Glutamatergic neuron (in vitro differentiated cells): ENCODE results near the gene FAM222A. TPM values are rescaled to one million over a fixed set of nuclear protein-coding genes. Genes with fewer than 3 reads are reported as not detected.

Experiments
- DNase-seq: peaks from one replicate; pipeline ENCODE4 v3.0.0; 2022
- H3K27ac Mint-ChIP-seq: one replicate; pipeline ENCODE4 v1.8.0; 2020; ENCODE audit warnings: mild to moderate bottlenecking, mixed read lengths, inconsistent platforms; ENCODE audit not compliant: unreplicated experiment
- H3K27me3 Mint-ChIP-seq: one replicate; pipeline ENCODE4 v1.8.0; 2020; ENCODE audit warnings: mild to moderate bottlenecking, moderate library complexity, mixed read lengths, inconsistent platforms; ENCODE audit not compliant: unreplicated experiment
- H3K36me3 Mint-ChIP-seq: one replicate; pipeline ENCODE4 v1.8.0; 2020; ENCODE audit warnings: mild to moderate bottlenecking, mixed read lengths, inconsistent platforms; ENCODE audit not compliant: unreplicated experiment
- H3K4me1 Mint-ChIP-seq: one replicate; pipeline ENCODE4 v1.8.0; 2020; ENCODE audit warnings: mild to moderate bottlenecking, low read depth, mixed read lengths, inconsistent platforms; ENCODE audit not compliant: unreplicated experiment
- H3K4me3 Mint-ChIP-seq: one replicate; pipeline ENCODE4 v1.8.0; 2020; ENCODE audit warnings: mild to moderate bottlenecking, mixed read lengths, inconsistent platforms; ENCODE audit not compliant: unreplicated experiment
- H3K9me3 Mint-ChIP-seq: one replicate; pipeline ENCODE4 v1.8.0; 2020; ENCODE audit warnings: mild to moderate bottlenecking, moderate library complexity, mixed read lengths, inconsistent platforms; ENCODE audit not compliant: unreplicated experiment
- total RNA-seq: library from RNA; stranded (reverse); fragmentation: NEBNext Ultra II Directional; extraction: Animal tissue kit (Norgen Biotek cat#: 25700); gene quantifications from one replicate; pipeline ENCODE4 v1.2.1, GENCODE V29; 2021; ENCODE audit not compliant: unreplicated experiment
- TF ChIP-seq, protein P1 (sequence below): fragments of 200-600 bp; sonication (generic); IDR thresholded peaks from one replicate; pipeline ENCODE4 v1.5.0; 2021; ENCODE audit not compliant: partially characterized antibody, unreplicated experiment

The FAM222A gene
- total RNA-seq, 1 donor from 2014 or later: 18.1 TPM

DNA sequence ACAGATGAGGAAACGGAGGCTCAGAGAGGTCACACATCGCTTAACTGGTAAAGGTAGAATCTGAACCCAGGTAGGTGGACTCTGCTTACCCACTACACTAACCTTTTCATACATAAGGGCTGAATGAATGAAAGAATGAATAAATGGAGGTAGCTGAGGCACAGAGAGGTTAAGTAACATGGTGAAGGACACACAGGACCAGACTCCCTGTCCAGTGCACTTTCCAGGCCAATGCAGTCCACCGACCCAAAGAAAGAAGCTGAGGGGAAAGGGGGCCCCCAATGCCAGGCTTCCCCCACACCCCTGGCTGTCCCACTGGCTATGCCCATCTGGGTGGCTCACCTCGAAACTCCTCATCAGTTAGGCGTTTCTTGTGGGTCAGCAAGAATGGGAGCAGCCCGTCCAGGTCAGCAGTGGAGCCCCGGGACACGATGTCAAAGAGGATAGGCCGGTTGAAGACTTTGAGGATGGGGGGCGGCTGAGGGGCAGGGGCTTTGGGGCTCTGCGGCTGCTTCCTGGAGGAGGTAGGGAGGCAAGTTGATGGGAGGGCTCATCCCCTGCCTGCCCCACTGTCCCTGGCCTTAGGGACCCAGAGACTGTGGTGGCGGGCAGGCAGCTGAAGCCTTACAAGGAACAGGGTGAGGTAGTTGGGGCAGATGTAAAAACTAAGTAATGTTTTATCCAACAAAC, 94.5 kb downstream of the FAM222A start:
- Mint-ChIP-seq H3K9me3 (no peaks in the 10 kb centered on the region), H3K4me1 (peaks cover 2% of the 10 kb centered on the region), H3K36me3 (no peaks in the 10 kb centered on the region), H3K4me3 (no peak overlapping the region), H3K27ac (no peak overlapping the region), H3K27me3 (peaks cover 2% of the 10 kb centered on the region)
- TF ChIP-seq, protein P1, sequence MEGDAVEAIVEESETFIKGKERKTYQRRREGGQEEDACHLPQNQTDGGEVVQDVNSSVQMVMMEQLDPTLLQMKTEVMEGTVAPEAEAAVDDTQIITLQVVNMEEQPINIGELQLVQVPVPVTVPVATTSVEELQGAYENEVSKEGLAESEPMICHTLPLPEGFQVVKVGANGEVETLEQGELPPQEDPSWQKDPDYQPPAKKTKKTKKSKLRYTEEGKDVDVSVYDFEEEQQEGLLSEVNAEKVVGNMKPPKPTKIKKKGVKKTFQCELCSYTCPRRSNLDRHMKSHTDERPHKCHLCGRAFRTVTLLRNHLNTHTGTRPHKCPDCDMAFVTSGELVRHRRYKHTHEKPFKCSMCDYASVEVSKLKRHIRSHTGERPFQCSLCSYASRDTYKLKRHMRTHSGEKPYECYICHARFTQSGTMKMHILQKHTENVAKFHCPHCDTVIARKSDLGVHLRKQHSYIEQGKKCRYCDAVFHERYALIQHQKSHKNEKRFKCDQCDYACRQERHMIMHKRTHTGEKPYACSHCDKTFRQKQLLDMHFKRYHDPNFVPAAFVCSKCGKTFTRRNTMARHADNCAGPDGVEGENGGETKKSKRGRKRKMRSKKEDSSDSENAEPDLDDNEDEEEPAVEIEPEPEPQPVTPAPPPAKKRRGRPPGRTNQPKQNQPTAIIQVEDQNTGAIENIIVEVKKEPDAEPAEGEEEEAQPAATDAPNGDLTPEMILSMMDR: no peak
- DNase-seq: no peak

DNA sequence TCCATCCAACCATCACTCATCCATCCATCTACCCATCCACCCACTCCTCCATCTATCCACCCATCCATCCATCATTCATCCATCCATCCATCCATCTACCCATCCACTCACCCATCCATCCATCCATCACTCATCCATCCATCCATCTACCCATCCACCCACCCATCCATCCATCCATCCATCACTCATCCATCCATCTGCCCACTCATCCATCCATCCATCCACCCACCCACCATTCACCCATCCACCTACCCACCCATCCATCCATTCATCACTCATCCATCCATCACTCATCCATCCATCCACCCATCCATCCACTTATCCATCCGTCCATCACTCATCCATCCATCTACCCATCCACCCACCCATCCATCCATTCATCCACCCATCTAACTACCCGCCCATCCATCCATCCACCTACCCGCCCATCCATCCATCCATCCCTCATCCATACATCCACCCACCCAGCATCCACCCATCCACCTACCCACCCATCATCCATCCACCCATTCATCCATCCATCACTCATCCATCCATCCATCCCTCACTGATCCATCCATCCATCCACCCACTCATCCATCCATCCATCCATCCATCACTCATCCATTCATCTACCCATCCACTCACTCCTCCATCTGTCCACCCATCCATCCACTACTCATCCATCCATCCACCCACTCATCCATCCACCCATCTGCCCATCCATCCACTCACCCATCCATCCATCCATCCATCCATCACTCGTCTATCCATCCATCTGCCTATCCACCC, 95.4 kb downstream of the FAM222A start:
- Mint-ChIP-seq H3K4me3 (no peak overlapping the region), H3K36me3 (no peaks in the 10 kb centered on the region), H3K9me3 (no peaks in the 10 kb centered on the region), H3K27ac (no peak overlapping the region), H3K4me1 (peaks cover 2% of the 10 kb centered on the region), H3K27me3 (peaks cover 2% of the 10 kb centered on the region)
- TF ChIP-seq, protein P1: no peak
- DNase-seq: no peak

DNA sequence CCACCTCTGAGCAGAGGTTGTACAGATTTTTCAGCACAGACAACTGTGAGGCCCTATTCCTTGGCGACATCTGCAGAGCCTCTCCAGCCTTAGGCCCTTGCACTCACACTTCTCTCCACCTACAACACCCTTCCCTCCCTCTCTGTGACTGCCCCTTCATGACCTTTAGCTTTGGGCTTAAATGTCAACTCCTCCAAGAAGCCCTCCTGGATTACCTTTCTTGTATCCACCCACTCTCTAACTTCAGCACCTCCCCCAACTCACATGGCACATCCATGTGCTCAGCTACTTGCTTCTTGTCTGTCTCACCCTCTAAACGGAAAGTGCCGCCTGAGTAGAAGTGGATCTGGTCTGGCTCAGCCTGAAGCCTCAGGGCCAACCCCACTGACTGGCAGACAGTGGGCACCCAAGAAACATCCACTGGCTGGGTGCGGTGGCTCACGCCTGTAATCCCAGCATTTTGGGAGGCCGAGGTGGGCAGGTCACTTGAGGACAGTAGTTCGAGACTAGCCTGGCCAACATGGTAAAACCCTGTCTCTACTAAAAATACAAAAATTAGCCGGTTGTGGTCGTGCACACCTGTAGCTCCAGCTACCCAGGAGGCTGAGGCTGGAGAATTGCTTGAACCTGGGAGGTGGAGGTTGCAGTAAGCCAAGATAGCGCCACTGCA, 97.5 kb downstream of the FAM222A start:
- Mint-ChIP-seq H3K4me1 (peaks cover 2% of the 10 kb centered on the region), H3K9me3 (no peaks in the 10 kb centered on the region), H3K36me3 (no peaks in the 10 kb centered on the region), H3K27me3 (no peaks in the 10 kb centered on the region), H3K27ac (no peak overlapping the region), H3K4me3 (no peak overlapping the region)
- TF ChIP-seq, protein P1: no peak
- no peak for DNase-seq

DNA sequence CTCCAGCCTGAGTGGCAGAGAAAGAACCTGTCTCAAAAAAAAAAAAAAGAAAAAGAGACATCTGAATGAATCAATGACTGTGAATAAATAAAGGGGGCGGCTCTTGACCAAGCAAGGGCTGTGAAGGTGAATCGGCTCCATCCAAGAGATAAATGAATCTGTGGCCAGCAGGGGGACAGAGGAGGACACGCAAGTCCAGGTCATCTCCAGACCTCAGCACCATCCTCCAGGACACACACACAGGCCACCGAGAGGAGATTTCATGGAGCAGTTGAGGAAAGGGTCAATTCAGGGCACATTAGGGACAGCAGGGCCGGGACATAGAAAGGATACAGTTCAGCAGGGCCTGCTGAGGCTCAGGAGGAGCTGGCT, 98.0 kb downstream of the FAM222A start:
- DNase-seq: no peak
- TF ChIP-seq, protein P1: peak; percentile 35
- no peaks in the 10 kb centered on the region for H3K9me3 Mint-ChIP-seq
- no peak overlapping the region for H3K27ac Mint-ChIP-seq
- no peaks in the 10 kb centered on the region for H3K27me3 Mint-ChIP-seq
- no peak overlapping the region for H3K4me3 Mint-ChIP-seq
- no peaks in the 10 kb centered on the region for H3K36me3 Mint-ChIP-seq
- H3K4me1 Mint-ChIP-seq: peaks cover 2% of the 10 kb centered on the region
